ENCODE data around the gene NFIA. TPM values are rescaled to one million over a fixed set of nuclear protein-coding genes. Genes with fewer than 3 reads are reported as not detected.
"Not testable (repeated sequence)": the region's sequence is repeated elsewhere in the genome, so short reads cannot be mapped to it uniquely, and the experiment has no call there.

NFIA gene
- polyA plus RNA-seq, 1 donor, result 9.6 TPM

DNA sequence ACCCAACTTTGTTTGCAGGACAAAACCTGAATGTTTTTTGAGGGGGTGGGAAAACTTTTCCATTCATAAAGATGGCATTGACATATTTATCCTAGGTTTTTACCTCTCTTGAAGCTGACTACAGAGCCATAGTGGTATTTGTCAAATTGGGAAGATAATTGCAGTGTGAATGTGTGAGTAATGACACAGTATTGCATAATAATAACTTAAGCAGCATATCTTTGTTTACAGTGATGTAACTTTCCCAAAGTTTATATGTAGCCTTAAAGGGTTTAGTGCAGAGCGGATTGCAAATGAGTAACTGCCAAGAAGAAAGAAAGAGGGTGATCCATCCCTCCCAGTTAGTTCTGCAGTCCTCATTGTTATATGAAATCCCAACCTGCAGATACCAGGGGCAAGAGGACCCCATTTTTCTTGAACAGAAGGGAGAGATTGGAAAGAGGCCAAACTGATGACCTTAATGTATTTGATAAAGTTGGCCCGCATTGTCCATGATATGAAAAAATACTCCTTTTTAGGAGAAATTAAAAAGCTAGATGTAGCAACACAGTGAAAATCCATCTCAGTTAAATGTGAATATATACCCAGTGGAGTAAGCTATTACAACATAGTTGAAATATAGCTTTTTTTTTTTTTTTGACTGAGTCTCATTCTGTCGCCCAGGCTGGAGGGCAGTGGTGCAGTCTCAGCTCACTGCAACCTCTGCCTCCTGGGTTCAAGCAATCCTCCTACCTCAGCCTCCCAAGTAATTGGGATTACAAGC, 23.7 kb upstream of the NFIA start:
- H3K4me1 ChIP-seq (ENCODE audit: control insufficient read depth, insufficient read depth, low read length), result peaks cover 21% of the 10 kb centered on the region
- H3K27me3 ChIP-seq (ENCODE audit: control insufficient read depth, insufficient read depth, low read length), result peaks cover 5% of the 10 kb centered on the region
- WGBS (ENCODE audit: insufficient coverage, low lambda C conversion rate), result no CpG with 5 or more reads among the region's 3 CpGs
- no peak overlapping the region for H3K27ac ChIP-seq (ENCODE audit: low read length)
- H3K4me3 ChIP-seq (ENCODE audit: low read length), result no peak overlapping the region
- no peaks in the 10 kb centered on the region for H3K9me3 ChIP-seq (ENCODE audit: control insufficient read depth, low read depth, low read length)
- H3K36me3 ChIP-seq (ENCODE audit: control insufficient read depth, insufficient read depth, low read length), result no peaks in the 10 kb centered on the region
- peak in 1 of 2 donors; percentile 6 for DNase-seq

DNA sequence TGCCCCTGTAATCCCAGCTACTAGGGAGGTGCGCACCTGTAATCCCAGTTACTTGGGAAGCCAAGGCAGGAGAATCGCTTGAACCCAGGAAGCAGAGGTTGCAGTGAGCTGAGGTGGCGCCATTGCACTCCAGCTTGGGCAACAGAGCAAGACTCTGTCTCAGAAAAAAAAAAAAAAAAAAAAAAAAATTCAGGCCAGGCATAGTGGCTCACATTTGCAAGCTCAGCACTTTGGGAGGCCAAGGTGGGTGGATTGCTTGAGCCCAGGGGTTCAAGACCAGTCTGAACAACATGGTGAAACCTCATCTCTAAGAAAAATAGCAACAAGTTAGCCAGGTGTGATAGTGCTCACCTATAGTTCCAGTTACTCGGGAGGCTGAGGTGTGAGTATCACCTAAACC, 20.8 kb upstream of the NFIA start:
- WGBS (ENCODE audit: insufficient coverage, low lambda C conversion rate), result 80% methylated on average over 1 of the region's 4 CpGs
- H3K9me3 ChIP-seq (ENCODE audit: control insufficient read depth, low read depth, low read length), result not testable (repeated sequence)

DNA sequence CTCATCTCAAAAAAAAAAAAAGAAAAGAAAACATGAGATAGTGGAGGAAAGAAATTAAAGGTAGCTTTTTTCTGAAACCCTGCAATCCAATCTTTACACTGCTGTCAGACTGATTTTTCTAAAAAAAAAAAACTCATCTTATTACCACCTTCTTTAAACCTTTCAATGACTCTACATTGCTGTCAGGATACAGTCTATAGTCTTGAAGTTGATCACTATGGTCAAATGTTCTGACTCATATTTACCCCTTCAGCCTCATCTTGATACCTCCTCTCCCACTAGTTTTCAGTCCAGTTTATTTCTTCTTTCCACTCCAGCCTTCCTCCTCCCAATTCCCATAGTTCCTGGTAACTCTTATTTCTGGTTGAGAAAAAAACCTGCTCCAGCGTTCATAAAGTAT, 17.7 kb upstream of the NFIA start:
- Histone ChIP-seq H3K27ac (ENCODE audit: low read length) (no peak overlapping the region), H3K36me3 (ENCODE audit: control insufficient read depth, insufficient read depth, low read length) (no peaks in the 10 kb centered on the region), H3K9me3 (ENCODE audit: control insufficient read depth, low read depth, low read length) (no peaks in the 10 kb centered on the region), H3K27me3 (ENCODE audit: control insufficient read depth, insufficient read depth, low read length) (no peaks in the 10 kb centered on the region), H3K4me3 (ENCODE audit: low read length) (no peak overlapping the region), H3K4me1 (ENCODE audit: control insufficient read depth, insufficient read depth, low read length) (no peaks in the 10 kb centered on the region)
- DNase-seq, result no peak
- WGBS (ENCODE audit: insufficient coverage, low lambda C conversion rate), result no CpG with 5 or more reads among the region's 1 CpG

More for the DNA sequence above, 20.8 kb upstream of the NFIA start:
- H3K4me3 ChIP-seq (ENCODE audit: low read length); H3K27me3 ChIP-seq (ENCODE audit: control insufficient read depth, insufficient read depth, low read length); DNase-seq; H3K27ac ChIP-seq (ENCODE audit: low read length); H3K4me1 ChIP-seq (ENCODE audit: control insufficient read depth, insufficient read depth, low read length); H3K36me3 ChIP-seq (ENCODE audit: control insufficient read depth, insufficient read depth, low read length): not testable (repeated sequence)

DNA sequence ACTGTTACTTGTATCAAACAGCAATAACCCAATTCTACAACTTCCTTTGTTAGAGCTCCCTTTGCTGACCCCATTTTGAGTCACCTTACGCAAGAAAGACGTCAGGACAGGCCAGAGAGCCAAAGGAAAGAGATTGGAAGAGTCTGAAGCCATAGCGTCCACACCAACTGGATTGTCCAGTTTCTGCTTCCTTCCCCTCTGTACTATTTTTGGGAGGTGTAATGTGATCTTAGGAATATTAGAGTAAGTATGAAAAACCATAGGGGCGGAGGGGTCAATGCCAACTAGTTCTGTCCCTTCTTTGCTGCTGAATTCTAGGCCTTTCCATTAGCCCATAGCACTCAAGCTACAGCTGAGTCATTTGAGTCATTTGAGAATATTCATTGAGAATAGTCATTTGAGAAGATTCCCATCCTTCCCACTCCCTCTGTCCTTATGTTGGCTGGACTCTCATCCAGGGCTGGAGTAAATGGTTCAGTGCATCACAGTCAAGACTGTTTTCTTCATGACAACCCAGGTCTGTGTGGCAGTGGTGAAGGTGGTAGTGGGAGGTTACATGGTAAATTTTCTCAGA, 14.8 kb upstream of the NFIA start:
- Histone ChIP-seq H3K27me3 (ENCODE audit: control insufficient read depth, insufficient read depth, low read length) (no peaks in the 10 kb centered on the region), H3K4me1 (ENCODE audit: control insufficient read depth, insufficient read depth, low read length) (no peaks in the 10 kb centered on the region), H3K4me3 (ENCODE audit: low read length) (no peak overlapping the region), H3K9me3 (ENCODE audit: control insufficient read depth, low read depth, low read length) (no peaks in the 10 kb centered on the region), H3K36me3 (ENCODE audit: control insufficient read depth, insufficient read depth, low read length) (no peaks in the 10 kb centered on the region), H3K27ac (ENCODE audit: low read length) (no peak overlapping the region)
- DNase-seq, result no peak
- WGBS (ENCODE audit: insufficient coverage, low lambda C conversion rate), result no CpG with 5 or more reads among the region's 4 CpGs

DNA sequence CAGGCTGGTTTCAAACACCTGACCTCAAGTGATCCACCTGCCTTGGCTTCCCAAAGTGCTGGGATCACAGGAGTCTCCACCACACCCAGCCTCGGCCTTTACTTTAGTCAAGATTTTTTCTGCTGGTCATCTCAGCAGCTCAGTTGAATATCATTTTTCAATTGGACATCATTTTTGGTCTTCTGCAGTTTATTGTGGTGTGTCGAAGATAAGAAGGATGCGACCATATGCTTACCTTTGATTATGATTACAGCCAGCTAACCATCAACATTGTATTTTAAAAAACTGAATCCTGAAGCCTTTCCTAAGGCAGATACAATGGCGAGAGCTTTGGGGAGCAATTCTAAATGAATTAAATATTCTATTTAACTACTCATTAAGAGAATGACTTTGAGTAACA, 12.3 kb upstream of the NFIA start:
- Histone ChIP-seq H3K4me1 (ENCODE audit: control insufficient read depth, insufficient read depth, low read length) (no peaks in the 10 kb centered on the region), H3K9me3 (ENCODE audit: control insufficient read depth, low read depth, low read length) (no peaks in the 10 kb centered on the region), H3K36me3 (ENCODE audit: control insufficient read depth, insufficient read depth, low read length) (no peaks in the 10 kb centered on the region), H3K4me3 (ENCODE audit: low read length) (no peak overlapping the region), H3K27ac (ENCODE audit: low read length) (no peak overlapping the region), H3K27me3 (ENCODE audit: control insufficient read depth, insufficient read depth, low read length) (no peaks in the 10 kb centered on the region)
- no peak for DNase-seq
- WGBS (ENCODE audit: insufficient coverage, low lambda C conversion rate), result 100% methylated on average over 1 of the region's 4 CpGs

DNA sequence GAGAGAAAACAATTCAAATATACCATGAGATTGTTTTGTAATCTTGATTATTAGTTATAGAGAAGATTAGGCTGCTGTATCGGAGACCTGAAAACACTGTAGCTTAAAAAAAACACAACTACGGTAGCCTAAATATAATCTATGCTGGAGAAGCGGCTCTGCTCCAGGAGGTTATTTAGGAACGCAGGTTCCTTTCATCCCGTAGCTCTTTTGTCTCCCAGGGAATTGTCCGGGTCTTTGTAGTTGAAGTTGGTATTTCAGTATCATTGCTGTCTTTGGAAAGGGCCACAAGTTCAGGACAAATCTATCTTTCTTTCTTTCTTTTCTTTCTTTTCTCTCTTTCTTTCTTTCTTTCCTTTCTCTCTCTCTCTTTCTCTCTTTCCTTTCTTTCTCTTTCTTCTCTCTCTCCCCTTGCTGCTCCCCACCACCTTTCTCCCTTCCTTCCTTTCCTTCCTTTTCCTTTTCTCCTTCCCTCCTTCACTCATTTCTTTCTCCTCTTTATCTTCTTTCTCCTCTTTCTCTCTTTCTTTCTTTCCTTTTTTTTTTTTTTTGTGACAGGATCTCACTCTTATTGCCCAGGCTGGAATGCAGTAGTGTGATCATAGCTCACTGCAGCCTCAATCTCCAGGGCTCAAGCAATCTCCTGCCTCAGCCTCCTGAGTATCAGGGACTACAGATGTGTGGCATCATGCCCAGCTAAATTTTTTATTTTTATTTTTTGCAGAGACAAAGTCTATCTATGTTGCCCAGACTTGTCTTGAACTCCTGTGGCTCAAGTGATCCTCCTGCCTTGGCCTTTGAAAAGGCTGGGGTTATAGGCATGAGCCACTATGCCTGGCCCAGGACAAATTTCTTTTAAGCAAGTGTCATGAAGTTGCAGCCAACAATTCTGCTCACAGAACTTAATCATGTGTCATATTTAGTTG, 10.9 kb upstream of the NFIA start:
- Histone ChIP-seq H3K36me3 (ENCODE audit: control insufficient read depth, insufficient read depth, low read length) (no peaks in the 10 kb centered on the region), H3K4me3 (ENCODE audit: low read length) (no peak overlapping the region), H3K9me3 (ENCODE audit: control insufficient read depth, low read depth, low read length) (no peaks in the 10 kb centered on the region), H3K27me3 (ENCODE audit: control insufficient read depth, insufficient read depth, low read length) (no peaks in the 10 kb centered on the region), H3K4me1 (ENCODE audit: control insufficient read depth, insufficient read depth, low read length) (no peaks in the 10 kb centered on the region), H3K27ac (ENCODE audit: low read length) (no peak overlapping the region)
- no peak for DNase-seq
- WGBS (ENCODE audit: insufficient coverage, low lambda C conversion rate), result 42% methylated on average over 3 of the region's 6 CpGs

DNA sequence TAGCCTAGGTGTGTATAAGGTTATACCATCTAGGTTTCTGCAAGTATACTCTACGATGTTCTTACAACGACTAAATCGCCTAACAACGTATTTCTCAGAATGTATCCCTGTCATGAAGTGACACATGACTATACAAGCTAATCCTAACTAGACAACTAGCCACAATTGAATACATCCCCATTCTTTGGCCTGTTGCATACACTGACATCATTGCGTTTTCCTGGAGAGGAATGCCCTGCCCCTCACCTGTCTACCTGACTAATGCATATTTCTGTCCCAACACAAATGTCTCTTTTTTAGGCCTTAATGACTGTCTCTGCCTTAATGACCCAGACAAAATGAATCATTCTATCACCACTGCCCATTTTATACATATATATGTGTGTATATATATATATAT, 8.5 kb upstream of the NFIA start:
- Histone ChIP-seq H3K9me3 (ENCODE audit: control insufficient read depth, low read depth, low read length) (no peaks in the 10 kb centered on the region), H3K36me3 (ENCODE audit: control insufficient read depth, insufficient read depth, low read length) (no peaks in the 10 kb centered on the region), H3K27me3 (ENCODE audit: control insufficient read depth, insufficient read depth, low read length) (no peaks in the 10 kb centered on the region), H3K4me1 (ENCODE audit: control insufficient read depth, insufficient read depth, low read length) (peaks cover 5% of the 10 kb centered on the region), H3K4me3 (ENCODE audit: low read length) (no peak overlapping the region), H3K27ac (ENCODE audit: low read length) (no peak overlapping the region)
- no peak for DNase-seq
- 100% methylated on average over 4 of the region's 5 CpGs for WGBS (ENCODE audit: insufficient coverage, low lambda C conversion rate)

DNA sequence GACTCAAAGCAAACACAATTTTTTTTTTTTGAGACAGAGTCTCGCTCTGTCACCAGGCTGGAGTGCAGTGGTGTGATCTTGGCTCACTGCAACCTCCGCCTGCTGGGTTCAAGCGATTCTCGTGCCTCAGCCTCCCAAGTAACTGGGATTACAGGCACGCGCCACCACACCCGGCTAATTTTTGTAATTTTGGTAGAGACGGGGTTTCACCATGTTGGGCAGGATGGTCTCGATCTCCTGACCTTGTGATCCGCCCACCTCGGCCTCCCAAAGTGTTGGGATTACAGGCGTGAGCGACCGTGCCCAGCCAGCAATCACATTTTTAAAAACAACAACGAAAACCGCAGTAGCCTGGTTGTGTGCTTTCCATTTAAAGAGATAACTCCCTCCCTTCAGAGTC, 6.5 kb upstream of the NFIA start:
- not testable (repeated sequence) for H3K36me3 ChIP-seq (ENCODE audit: control insufficient read depth, insufficient read depth, low read length); DNase-seq; H3K4me3 ChIP-seq (ENCODE audit: low read length); H3K9me3 ChIP-seq (ENCODE audit: control insufficient read depth, low read depth, low read length); H3K27me3 ChIP-seq (ENCODE audit: control insufficient read depth, insufficient read depth, low read length)
- Histone ChIP-seq H3K4me1 (ENCODE audit: control insufficient read depth, insufficient read depth, low read length) (peaks cover 21% of the 10 kb centered on the region), H3K27ac (ENCODE audit: low read length) (peak overlapping the region; percentile 83)
- no CpG with 5 or more reads among the region's 16 CpGs for WGBS (ENCODE audit: insufficient coverage, low lambda C conversion rate)

DNA sequence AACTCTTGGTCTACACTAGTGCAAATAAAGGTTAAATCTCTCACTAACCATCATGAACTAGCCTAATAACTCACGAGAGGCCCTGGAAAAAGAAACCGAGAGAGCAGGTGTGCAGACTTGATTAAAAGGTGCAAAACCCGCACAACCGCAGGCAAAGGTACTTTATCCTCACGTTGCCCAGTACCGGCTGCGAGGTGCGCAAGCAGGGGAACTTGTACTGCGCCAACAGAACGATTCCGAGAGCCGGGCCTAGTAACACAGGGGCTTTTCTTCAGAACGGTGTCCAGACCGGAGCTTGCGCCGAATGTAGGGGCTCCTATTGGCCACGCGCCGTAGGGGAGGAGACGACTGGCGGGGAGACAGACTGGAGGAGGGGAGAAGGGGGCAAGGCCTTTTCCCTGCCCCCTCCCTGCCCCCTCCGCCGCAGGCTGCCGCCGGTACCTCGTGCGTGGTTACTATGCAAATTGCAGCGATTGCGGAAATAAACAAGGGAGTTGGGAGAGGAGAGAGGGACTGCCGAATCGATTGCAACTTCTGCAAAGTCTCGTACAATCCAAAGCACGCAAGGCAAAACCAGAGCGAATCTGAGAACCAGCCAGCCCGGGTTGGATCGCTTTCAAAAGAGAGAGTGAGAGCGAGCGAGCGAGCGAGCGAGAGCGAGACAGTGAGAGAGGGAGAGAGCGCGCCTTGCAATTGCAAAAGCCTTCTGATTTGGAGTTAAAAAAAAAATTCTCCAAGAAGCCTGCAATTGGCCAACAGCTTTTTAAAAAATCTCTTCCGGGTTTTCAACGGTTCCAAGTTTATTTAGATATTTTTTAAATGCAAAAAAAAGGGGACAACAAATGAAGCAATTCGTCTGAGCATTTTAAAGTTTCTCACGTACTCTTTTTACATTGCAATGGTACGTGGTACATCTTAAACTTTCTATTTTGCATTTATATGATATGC, 5.4 kb upstream of the NFIA start:
- Histone ChIP-seq H3K27ac (ENCODE audit: low read length) (peak overlapping the region; percentile 83), H3K9me3 (ENCODE audit: control insufficient read depth, low read depth, low read length) (no peaks in the 10 kb centered on the region), H3K27me3 (ENCODE audit: control insufficient read depth, insufficient read depth, low read length) (no peaks in the 10 kb centered on the region), H3K36me3 (ENCODE audit: control insufficient read depth, insufficient read depth, low read length) (no peaks in the 10 kb centered on the region), H3K4me3 (ENCODE audit: low read length) (peak overlapping the region; percentile 71), H3K4me1 (ENCODE audit: control insufficient read depth, insufficient read depth, low read length) (peaks cover 27% of the 10 kb centered on the region)
- DNase-seq, result peak; percentile 85 to 94
- WGBS (ENCODE audit: insufficient coverage, low lambda C conversion rate), result 5% methylated on average over 8 of the region's 49 CpGs

Data from large intestine (tissue), 3 donors.